NCI-H2081 (cell line): Measurements from ENCODE around the gene PODN.

Source experiments
- DNase-seq, 2 experiments: peaks; one replicate each; lab custom pipeline; 2025; lab: John Stamatoyannopoulos, UW

The PODN gene

GRCh38 chr1:53090227-53091147 lies 28.5 kb downstream of the PODN start:
- no peak for DNase-seq

GRCh38 chr1:53091841-53092645 lies 30.0 kb downstream of the PODN start:
- no peak for DNase-seq

- DNase-seq: no peak
These were observed 30.8 kb downstream of the PODN start for GRCh38 chr1:53092659-53093450.

- no peak for DNase-seq
These were observed 31.4 kb downstream of the PODN start for GRCh38 chr1:53093451-53093754.

GRCh38 chr1:53093778-53094532 lies 31.9 kb downstream of the PODN start:
- DNase-seq: no peak

DNA sequence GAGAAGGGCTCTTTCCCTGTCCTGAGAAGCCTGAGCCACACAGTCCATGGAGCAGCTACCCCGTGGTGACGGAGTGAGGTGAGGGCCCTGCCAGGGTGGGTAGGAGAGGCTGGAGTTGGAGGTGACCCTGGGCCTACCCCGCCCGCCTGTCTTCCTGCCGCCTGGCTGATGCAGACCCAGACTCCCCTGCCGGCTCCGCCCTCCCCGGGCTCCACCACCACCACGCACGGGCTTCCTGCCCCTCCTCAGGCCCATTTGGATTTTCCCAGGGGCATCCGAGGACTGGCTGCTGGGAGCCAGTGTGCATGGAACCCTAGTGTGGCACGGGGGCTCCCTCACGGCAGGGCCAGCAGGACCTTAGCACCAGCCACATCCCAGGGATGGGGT lies 32.5 kb downstream of the PODN start:
- DNase-seq: no peak

DNA sequence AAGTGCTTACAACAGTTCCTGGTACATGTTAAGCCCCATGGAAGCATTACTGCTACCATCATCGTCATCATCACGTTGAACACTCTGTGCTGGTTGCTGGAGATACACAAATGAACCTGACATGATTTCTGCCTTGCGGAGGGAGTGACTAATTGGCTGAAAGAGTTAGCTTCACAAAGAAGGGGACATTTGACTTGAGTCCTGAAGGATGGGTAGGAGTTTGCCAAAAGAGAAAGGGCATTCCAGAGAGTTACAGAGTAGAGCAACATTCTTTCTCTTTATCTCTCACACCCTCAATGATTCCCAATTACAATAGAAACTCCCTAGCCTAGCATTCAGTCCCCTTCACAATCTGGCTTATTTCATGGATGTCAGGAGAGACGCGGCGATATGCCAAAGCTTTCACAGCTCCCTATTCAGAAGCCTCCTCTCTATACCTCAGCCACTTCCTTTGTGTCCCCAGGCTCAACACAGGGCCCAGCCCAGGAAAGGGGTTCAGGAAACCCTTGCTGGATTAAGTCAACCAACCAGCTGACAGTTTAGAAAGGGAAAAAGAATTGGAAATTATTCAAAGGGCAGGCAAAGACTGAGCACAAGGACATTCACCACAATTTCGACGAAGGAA lies 42.4 kb downstream of the PODN start:
- DNase-seq: no peak

DNA sequence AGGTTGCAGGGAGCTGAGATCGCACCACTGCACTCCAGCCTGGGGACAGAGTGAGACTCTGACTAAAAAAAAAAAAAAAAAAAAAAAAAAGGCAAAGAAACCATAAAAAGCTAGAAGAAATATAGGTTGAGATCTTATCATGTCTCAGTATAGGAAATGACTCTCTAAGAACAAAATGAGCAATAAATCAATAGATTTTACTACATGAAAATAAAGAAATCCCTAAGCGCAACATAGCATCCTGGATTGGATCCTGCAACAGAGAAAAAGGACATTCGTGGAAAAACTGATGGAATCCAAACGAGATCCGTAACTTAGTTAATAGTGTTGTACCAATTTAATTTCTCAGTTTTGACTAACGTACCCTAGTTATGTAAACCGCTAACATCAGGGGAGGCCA lies 45.1 kb downstream of the PODN start:
- DNase-seq: no peak

DNA sequence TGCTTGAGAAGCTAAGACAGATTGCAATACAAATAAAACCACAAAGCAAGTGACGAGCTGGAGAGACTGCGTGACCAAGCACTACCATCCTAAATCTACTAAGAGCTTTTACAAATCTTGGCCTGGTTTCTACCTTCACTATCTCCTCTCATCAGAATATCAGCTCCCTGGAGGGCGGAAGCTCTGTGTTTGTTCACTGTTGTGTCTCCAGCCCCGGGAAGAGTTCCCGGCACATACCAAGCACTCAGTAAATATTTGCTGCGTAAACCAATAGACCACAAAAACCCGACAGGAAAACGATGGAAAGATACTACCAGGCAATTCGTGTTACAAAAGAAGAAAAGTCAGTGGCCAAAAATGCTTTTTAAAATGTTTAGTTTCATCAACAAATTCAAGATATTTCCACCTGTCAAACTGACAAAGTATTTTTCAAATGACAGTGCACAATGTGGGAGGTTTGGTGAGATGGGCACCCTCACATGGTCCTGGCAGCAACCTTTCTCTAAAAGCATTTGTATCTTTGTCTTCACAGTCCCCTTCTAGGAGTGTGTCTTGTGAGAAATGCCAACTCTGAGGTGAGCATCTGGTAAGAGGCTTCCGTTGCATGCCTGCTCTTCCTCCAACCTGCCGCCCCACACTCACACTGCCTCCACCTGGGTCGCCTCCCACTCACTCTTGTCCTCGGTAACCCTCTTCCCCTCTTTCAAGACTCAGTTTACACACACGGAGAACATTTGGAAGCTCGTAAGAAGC lies 45.7 kb downstream of the PODN start:
- peak; percentile 8 to 66 for DNase-seq

DNA sequence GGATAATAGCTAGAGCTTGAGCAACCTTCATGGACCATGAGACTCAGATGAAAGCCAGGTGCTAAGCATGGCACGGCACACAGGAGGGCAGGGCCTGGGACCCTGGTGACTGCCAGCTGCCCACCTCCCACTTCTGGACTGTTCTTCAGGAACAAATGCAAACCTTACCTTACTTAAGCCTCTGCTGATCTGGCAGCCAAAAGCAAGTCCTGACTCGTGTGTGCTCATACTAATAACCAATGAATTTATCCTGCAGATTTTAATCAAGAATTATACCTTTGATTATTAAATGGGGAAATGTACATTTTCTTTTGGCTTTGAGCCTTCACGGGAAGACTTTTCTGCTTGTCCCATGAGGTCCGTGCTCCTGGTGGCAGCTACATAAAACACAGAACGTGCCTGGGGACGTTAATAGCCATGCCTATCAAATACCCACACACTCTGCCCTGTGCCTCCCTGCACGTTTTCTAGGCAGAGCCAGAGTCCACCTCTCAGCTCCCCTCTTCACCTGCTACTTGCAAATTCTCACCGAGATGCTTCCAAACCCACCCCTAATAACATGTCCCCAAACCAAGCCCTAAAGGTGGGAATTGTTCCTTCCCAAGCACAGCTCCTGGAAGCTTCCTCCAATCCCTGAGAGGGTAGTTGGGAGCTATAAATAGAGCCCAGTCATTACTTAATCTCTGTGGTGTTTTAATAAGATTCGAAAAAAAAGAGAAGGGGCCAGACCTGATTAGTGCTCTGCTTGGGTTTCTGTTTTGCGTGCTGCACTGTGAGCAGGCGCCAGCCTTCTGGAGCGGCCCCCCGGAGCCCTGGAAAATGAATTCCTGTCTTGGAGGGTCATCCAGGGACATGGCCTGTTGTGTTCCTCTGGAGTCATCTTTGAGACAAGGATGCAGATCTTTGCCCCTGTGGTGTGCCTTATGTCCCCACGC lies 46.9 kb downstream of the PODN start:
- no peak for DNase-seq

- no peak for DNase-seq
These were observed 48.5 kb downstream of the PODN start for GRCh38 chr1:53110370-53111072.

GRCh38 chr1:53111073-53111556 lies 49.1 kb downstream of the PODN start:
- DNase-seq: no peak

DNA sequence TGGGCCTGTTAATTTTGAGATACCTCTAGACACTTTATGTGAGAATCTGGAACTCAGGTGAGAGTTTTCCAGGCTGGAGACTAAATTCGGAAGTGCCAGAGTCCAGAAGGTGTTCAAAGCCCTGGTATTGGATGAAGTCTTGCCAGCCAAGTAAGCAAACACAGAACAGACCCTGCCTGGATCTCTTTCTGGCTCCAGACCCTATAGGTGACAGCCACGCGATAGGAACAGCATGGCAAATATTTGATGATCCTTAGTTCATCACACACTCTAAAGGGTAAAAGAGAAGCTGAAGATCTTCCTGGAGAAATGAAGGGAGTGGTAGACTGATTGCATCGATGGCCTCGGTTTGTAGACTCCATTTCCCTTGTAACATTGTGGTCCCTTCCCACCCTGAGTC lies 49.7 kb downstream of the PODN start:
- DNase-seq: no peak

- no peak for DNase-seq
These were observed 50.3 kb downstream of the PODN start for GRCh38 chr1:53112271-53112774.

DNA sequence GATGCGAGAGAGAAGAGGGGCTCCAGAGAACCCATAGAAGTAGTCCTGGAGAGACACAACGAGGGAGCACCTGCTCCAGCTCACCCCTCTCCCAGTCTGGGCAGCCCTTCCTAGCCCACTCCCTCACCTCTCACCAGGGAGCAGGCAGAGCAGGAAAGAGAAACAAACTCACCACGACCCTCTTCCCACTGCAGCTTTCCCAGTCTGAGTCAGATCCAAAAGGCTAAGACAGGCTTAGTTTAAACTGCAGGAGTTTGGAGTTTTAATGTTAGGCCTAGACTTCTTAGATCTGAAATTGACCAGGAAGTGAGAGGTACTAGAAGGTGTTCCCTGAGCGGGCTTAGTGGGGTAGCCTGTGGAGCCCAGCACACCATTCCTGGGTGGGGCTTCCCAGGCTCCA lies 50.8 kb downstream of the PODN start:
- no peak for DNase-seq

DNA sequence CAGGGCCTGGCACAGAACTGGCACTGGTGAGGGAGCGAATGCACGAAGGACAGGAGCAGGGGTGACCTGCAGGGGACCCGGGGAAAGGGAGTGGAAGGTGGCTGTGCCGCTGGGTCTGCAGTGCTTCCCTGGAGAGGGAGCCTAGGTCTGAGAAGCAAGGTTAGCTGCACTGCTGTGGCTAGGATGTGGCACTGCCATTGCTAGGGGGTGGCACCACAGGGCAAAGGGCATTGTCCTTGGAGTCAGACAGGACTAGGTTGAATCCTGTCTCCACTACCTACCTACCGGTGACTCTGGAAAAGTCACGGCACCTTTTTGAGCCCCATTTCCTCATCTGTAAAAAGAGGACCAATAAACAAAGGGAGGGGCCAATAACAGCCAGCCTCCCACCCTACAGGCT lies 52.1 kb downstream of the PODN start:
- no peak for DNase-seq

GRCh38 chr1:53114581-53115400 lies 52.8 kb downstream of the PODN start:
- no peak for DNase-seq
